HG02884 (cell line): ENCODE results near the gene TRAF3IP1.

Source experiments
- ATAC-seq: cut with Tn5 transposase; IDR thresholded peaks from one replicate; pipeline ENCODE4 v1.9.1; 2021; ENCODE audit warnings: mild to moderate bottlenecking, moderate library complexity; ENCODE audit not compliant: unreplicated experiment

The TRAF3IP1 gene

DNA sequence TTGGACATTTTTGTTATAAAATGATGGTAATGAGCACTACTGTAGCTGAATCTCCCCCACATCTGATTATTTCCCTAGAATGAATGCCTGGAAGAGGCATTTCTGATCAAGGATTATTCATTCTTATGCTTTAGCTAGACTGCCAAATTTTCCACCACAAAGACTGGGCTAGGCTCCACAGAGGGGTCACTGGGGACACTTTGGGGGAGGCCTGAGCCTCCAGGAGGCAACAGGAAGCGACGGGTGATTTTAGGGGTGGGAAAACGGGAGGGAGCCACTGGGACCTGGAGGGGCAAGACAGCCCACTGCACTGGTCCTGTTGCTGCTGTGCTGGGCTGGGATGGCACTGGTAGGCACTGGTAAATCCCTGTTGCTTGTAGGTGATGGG is 104.0 kb downstream of the TRAF3IP1 start:
- ATAC-seq, result no peak

DNA sequence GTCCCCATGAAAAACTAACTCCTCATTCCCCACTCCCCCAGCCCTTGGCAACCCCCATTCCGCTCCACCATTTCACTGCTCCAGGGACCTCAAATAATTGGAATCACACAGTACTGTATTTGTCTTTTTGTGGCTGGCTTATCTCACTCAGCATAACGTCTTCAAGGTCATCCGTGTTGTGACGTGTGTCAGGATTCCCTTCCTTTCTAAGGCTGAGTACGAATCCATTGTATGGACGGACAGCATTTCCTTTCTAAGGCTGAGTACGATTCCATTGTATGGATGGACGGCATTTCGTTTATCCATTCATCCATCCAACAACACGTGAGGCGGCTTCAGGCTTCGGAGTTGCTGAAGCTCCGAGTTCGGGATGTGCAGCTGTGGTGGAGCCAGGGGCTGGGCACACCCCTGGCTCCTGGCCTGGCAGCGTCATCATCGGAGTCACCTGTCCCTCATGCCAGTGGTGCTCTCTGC is 105.2 kb downstream of the TRAF3IP1 start:
- ATAC-seq, result no peak

DNA sequence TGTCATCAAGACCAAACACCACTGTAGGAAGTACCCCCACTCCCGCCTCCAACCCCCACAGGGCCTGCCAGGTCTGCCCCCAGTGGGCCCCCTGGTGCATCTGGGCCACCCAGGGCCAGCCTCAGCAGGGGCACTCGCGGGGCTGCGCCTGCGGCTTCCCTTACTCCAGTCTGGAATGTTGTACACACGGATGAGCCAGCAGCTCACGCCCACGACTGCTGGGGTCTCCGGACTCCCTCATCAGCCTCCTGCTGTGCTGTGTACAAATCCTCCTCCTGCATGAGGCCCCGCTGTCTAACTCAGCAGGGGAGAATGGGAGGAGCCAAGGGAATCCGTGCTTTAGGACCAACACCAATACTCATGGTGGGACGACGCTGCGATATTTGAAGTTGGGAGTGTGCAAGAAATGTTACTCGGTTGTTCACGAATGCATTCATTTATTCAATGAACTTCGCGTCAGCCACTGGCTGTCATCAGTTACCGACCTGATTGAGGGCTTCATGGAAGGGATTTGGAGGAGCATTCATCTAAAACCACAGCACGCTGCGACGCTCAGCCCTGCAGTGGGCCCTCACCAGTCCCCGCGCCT is 105.8 kb downstream of the TRAF3IP1 start:
- ATAC-seq, result peak; percentile 13

DNA sequence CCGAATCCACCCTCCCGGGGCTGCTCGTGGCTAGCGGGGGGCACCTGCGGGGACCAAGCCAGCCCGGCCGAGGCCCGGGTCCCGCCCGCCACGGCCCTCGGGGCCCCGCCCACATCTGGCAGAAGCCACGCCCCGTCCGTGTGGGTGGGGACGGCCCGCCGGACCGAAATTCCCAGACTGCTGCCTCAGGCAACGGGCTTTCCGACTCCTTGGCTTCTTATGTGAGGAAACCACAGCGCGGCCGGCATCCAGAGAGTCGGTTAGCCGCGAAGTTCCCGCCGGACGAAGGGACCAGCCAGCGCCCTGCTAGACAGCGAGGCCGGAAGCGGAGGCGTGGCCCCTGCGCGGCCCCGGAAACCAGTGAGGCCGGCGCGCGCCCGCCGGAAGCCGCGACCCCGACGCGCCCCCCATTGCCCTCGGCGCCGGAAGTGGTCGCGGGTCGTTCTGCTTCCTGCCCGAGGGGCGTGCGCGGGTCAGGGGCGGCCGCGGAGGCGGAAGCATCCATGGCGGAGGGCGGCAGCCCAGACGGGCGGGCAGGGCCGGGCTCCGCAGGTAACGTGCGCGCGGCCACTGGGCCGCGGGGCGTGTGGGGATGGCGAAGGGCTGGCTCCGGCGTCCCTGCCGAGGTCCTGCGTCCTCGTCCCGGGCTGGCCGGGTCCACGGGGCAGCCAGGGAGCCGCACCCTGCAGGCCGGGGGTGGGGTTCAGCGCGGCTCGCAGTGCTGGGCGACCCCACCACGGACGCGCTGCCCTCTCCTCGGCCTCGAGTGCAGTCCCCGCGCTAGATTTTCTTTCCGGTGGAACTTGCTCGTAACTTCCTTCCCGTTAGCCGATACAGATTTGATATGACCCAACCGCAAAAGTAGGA is 106.5 kb downstream of the TRAF3IP1 start, which contains the start of gene ASB1:
TSS of gene ASB1 (plus strand) at position 360 of the 867 bp plus-strand sequence. CDS start at position 504, 144 bp downstream.
- peak; percentile 83 for ATAC-seq

- peak; percentile 7 for ATAC-seq
Measured at GRCh38 chr2:238427435-238428162, 107.3 kb downstream of the TRAF3IP1 start.

DNA sequence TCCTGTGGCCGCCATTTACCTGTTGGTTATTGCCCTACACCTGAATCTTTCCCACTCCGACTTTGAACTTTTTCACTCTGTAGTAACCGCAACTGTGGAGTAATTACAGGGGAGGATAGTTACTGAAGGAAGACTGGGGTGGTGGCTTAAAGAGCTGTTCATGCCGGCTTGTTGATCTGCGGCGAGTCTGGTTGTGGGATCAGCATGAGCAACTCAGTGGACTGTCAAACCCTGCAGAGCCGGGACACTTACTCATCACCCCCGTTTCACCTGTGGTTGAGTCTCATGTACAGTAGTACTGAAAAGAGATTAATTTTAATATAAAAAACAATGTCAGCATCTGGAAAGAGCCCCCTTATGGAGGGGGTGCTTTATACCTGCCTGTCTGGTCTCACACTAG is 108.5 kb downstream of the TRAF3IP1 start:
- no peak for ATAC-seq

GRCh38 chr2:238430781-238431180 is 110.5 kb downstream of the TRAF3IP1 start:
- no peak for ATAC-seq

GRCh38 chr2:238431456-238431855 is 111.1 kb downstream of the TRAF3IP1 start:
- ATAC-seq, result no peak

- no peak for ATAC-seq
Measured at GRCh38 chr2:238433300-238433915, 113.1 kb downstream of the TRAF3IP1 start.

DNA sequence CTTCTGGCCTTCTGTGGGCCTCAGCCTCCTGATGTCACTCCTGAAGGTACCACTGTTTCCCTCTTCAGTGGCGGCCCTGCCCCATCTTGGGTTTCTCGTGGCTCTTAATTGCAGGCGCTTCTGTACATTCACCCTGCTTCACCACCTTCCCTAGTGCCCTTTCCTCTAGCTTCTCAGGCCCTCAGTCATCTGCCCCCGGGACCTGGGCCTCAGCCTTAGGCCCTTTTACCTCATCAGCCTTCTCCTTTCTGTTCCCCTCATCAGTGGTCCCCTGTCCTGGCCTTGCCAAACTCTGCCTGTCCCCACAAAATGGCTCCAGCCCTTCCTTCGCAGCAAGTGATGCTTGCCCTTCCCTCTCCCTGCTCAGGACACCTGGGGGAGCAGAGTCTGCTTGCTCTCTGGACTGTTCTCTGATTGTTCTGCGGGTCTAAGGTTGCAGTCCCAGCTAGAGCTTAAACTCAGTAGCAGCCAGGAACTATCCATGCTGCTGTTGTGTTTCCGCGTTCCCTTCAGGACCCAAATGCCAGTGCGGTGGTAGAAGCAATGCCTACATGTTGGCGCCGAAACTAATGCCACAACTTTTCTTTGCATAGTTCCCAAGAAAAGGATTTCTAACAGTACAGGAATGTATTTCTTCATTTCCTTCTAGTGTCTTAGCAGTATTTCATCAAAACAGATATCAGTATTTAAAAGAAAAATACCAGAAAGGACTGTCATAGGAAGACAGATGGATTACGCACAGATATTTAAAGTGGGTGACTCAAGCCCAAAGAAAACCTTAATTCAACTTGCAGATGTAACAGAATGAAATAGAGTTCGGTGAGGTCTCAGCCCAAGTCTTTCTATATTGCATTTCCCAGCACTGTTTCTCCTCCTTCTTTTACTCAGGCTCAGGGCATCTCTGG is 113.9 kb downstream of the TRAF3IP1 start:
- no peak for ATAC-seq

GRCh38 chr2:238434846-238435751 is 114.8 kb downstream of the TRAF3IP1 start:
- no peak for ATAC-seq

GRCh38 chr2:238435752-238436096 is 115.4 kb downstream of the TRAF3IP1 start:
- ATAC-seq, result no peak

DNA sequence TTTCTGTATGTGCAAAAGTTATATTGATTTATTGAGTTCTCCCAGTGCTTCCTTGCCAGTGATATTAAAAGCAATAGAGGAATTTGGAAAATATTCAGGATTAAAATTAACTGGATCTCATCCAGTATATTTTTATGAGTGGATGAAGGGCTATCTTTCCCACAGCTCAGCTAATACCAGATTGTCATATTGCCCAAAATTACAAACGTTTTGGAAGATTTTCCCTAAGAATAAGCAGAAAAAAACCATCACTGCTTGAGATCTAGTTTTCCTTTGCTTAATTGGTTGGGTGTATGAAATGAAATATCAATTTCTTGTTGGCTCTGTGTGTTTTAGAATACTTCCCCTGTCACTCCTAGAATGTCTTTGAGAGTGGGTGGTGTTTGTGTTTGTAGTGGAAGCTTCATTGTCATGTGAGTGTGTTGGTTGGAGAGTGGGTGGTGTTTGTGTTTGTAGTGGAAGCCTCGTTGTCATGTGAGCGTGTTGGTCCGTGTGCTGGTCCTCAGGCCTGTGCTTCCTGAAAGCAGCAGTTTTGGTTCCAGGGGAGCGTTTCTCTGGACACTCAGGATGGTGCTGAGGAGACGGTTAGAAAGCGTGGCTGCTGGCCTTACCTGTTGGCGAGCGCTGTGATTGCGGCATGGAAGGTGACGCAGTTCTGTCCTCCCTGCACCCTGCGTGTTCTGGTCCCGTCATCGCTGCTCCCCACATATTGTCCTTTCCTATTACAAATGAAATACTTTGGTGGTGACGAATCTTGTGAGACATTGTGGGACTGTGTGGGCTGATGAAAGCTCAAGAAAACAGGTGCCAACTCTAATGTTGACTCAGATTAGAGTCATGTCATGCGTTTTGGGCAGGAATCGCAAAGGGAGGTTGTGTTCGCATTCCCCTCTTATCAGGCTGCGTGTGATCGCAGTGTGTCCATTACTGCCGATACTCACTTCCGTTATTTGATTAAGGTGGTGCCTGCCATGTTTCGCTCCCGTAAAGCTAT is 118.8 kb downstream of the TRAF3IP1 start:
- no peak for ATAC-seq

DNA sequence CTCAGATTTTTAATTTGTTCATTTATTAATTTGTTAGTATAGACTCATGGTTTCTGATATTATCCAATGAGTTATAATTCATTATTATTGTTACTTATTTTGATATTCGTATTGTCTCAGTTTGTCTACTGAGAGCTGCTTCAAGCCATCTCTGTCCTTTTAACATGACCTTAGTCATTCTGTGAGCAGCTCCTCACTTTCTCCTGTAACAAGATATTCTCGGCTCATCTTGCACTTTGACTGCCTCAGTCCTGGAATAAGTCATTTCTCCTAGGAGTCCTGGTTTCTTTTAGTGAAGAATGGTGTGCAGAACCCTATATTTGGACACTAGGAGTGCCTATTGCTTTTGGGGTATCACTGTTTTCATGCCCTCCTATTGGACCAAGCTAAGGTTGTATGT is 119.6 kb downstream of the TRAF3IP1 start:
- no peak for ATAC-seq

GRCh38 chr2:238440331-238440730 is 120.0 kb downstream of the TRAF3IP1 start:
- no peak for ATAC-seq

DNA sequence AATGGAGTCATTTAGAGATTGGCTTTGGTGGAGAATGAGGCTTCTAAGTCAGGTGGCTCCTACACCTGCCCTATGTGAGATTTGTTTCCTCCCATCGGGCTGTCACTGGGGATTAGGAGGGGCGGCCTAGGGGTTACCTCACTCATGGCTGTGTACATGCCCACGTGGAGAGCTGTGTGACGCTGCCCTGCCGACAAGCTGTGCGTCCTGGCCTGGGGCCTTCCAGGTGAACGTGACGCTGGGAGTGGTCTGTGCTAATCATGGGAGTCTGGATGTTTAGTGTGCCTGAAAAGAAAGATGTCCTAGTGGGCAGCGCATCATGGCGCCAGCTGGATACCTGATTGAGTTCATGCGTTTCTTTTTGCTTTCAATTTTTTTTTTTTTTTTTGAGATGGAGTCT is 120.4 kb downstream of the TRAF3IP1 start:
- no peak for ATAC-seq

- no peak for ATAC-seq
Measured at GRCh38 chr2:238441262-238442114, 121.2 kb downstream of the TRAF3IP1 start.
